GM12872 (cell line): ENCODE results near the gene CCDC183.

Experiments
- TF ChIP-seq, protein P1 (sequence below): IDR thresholded peaks from 3 replicates; pipeline ENCODE4 v1.5.1; 2011; ENCODE audit warnings: low read depth, mild to moderate bottlenecking, low read length, moderate library complexity; ENCODE audit not compliant: insufficient read depth

Gene CCDC183

DNA sequence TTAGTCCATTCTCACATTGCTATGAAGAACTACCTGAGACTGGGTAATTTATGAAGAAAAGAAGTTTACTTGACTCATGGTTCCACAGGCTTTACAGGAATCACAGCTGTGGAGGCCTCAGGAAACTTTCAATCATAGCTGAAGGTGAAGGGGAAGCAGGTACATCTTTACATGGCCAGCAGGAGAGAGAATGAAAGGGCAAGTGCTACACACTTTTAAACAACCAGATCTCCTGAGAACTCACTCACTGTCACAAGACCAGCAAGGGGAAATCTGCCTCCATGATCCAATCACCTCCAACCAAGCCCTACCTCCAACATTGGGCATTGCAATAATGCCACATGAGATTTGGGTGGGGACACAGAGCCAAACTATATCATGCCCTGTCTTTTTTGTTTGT, 44.3 kb upstream of the CCDC183 start:
- TF ChIP-seq, protein P1, sequence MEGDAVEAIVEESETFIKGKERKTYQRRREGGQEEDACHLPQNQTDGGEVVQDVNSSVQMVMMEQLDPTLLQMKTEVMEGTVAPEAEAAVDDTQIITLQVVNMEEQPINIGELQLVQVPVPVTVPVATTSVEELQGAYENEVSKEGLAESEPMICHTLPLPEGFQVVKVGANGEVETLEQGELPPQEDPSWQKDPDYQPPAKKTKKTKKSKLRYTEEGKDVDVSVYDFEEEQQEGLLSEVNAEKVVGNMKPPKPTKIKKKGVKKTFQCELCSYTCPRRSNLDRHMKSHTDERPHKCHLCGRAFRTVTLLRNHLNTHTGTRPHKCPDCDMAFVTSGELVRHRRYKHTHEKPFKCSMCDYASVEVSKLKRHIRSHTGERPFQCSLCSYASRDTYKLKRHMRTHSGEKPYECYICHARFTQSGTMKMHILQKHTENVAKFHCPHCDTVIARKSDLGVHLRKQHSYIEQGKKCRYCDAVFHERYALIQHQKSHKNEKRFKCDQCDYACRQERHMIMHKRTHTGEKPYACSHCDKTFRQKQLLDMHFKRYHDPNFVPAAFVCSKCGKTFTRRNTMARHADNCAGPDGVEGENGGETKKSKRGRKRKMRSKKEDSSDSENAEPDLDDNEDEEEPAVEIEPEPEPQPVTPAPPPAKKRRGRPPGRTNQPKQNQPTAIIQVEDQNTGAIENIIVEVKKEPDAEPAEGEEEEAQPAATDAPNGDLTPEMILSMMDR, result no peak

DNA sequence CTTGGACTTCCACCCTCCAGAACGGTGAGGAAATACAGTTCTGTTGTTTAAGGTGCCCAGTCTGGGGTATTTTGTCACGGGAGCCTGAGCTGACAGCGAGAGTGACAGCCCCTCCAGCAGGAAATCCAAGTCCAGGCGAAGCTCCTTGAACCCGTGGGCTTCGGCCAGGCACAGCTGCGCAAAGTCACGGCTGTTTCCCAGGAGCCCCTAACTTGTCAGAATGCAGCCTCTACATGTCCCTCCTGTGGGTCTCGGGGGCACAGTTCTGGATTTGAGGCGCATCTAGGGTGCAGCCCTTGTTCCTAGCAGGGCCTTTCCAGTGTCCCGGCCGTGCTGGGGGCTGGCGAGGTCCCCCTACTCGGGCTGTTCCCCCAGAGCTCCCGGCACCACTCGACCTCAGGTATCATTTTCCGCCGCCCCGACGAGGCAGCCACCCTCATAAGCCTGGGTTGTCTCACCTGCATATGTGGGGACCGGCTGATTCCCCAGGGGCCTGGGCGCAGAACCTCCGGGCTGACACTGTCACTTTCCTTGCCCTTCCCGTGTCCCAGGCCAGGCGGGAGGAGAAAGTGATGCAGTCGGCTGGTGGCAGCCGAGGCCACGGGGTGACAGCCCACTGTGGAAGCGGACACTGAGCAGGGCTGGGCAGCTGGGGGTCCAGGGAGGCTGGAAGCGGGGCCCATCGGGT, 42.6 kb upstream of the CCDC183 start:
- TF ChIP-seq, protein P1, result no peak

DNA sequence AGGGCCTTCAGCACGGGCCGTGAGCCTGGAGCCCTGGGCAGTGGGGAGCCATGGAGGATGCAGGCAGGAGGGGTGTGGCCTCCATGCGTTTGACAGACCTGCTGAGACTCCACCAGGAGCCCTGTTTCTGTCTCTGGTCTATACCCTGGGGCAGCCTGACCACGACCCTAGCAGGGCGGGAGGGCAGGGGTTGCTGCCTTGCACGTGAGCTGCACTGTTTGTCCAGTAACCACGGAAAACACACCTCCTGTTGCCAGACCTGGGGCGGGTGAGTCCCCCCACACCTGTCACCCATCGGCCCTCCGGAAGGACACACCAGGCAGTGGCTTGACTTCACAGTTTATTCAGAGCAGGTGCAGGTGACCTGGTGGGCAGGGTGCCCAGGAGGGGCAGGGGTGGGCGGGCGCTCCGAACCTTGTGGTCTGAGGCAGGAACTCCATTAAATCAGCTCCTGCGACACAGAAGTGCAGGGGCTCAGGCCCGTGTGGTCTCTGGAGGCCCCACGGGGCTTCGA, 42.0 kb upstream of the CCDC183 start:
- TF ChIP-seq, protein P1, result no peak

DNA sequence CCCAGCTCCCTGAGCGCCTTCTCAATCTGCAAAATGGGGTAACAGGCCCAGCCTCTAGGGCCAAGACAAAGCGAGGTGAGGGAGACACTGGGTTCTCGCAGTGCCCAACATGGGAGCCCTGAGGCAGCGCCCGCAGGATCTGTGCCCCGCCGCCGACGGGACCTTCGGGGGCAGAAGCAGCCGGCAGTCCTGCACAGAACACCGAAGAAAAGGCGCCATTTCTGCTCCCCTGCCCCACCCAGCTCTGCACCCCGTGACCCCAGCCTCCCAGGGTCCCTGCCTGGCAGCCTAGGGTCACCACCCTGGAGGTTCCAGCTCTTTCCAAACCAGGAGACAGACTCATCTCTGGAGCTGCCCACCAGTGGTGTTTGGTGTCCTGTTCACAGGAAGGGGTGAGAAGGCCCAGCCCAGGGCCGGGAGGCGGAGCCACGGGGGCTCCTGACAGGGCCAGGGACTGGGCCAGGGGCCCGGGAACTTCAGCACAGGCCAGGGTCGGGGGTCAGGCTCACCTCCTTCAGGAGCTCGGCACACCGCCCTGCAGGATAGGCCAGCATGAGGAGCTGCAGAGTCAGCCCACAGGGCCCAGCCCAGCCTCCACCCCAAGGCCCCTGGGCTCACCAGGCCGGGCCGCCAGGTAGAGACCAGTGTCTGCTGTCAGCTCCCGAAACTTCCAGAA, 41.4 kb upstream of the CCDC183 start:
- TF ChIP-seq, protein P1, result no peak

DNA sequence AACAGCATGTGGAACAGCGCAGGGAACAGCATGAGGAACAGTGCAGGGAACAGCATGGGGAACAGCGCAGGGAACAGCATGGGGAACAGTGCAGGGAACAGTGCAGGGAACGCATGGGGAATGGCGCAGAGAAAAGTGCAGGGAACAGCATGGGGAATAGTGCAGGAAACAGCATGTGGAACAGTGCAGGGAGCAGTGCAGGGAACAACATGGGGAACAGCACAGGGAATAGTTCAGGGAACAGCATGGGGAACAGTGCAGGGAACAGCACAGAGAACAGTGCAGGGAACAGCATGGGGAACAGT, 40.1 kb upstream of the CCDC183 start:
- TF ChIP-seq, protein P1, result no peak

DNA sequence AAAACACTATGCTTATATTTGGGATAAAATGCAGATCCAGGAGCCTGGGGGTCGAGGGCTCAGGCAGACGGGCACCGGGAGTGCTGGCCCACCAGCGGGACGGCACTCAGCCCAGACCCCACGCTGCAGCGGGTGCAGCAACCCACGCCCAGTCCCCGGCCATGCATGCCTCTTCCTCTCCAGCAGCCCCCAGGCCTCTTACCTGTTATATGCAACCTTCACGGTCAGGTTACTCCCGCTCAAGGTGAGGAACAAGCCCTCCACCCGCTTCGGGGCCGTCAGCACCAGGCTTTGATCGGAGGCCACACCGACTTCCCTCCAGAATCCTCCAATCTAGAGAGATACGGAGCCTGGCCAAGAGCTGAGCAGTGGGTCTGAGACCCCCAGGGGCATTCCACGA, 39.3 kb upstream of the CCDC183 start:
- TF ChIP-seq, protein P1, result no peak

DNA sequence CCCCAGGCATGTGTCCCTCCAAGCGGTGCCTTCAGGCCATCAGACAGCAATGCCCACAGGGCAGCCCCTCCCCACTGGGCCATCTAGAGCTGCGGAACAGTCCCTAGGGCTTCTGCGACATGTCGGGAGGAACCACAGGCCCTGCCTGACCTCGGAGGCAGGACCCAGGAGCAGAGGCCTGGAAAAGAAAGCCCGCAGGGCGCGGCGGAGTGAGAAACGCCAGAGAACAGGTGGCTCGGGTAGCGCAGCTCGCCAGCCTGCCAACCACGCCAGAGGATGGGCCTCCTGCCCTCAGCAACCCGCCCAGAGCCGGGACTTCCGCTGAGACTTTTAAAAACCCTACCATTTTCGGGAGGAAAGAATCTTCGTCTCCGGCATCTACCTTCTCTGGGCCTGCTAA, 38.8 kb upstream of the CCDC183 start:
- TF ChIP-seq, protein P1, result no peak
